Retinal pigment epithelial cell (primary cell): Measurements from ENCODE around the gene UCHL5.

ENCODE experiments used
- DNase-seq: peaks from one replicate; pipeline ENCODE4 v3.0.0-alpha.2; 2010; ENCODE audit warnings: low read depth
- H3K4me3 ChIP-seq: 2 replicates; pipeline ENCODE4 v1.5.1; 2011; ENCODE audit warnings: mild to moderate bottlenecking, low read length, control low read depth, moderate library complexity
- TF ChIP-seq, protein P1 (sequence below): conservative IDR thresholded peaks from 2 replicates; pipeline ENCODE4 v1.5.1; 2011; ENCODE audit warnings: low read depth, low read length, control low read depth, inconsistent platforms

UCHL5 gene

DNA sequence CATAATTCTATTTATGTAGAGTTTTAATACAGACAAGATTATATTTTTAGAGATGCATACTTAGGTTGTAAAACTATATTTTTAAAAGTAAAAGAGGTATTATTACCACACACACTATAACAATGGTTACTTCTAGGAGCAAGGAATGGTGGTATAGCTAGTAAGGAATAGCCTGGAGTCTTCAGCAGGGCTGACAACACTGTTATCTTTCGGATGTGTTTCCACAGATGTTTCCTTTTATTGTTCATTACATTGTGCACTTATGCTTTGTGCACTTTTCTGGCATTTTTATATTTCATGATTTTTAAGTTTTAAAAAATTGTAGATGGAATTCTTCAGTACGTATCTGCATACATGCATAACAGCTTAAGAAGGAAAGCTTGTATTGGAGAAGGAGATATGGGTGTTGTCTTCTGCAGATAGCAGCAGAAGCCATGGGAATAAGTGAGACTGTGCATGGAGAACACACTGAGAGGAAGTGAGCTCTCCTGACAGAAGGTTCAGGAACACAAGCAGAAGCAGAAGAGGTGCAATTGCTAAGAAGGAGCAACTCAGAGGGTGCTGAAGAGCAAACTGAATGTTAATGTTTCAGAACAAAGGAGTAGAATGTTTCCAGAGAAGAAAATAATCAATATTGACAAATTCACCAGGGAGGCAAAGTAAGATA is 91.8 kb downstream of the UCHL5 start:
- TF ChIP-seq, protein P1, sequence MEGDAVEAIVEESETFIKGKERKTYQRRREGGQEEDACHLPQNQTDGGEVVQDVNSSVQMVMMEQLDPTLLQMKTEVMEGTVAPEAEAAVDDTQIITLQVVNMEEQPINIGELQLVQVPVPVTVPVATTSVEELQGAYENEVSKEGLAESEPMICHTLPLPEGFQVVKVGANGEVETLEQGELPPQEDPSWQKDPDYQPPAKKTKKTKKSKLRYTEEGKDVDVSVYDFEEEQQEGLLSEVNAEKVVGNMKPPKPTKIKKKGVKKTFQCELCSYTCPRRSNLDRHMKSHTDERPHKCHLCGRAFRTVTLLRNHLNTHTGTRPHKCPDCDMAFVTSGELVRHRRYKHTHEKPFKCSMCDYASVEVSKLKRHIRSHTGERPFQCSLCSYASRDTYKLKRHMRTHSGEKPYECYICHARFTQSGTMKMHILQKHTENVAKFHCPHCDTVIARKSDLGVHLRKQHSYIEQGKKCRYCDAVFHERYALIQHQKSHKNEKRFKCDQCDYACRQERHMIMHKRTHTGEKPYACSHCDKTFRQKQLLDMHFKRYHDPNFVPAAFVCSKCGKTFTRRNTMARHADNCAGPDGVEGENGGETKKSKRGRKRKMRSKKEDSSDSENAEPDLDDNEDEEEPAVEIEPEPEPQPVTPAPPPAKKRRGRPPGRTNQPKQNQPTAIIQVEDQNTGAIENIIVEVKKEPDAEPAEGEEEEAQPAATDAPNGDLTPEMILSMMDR: no peak
- DNase-seq: no peak
- H3K4me3 ChIP-seq: no peak overlapping the region

DNA sequence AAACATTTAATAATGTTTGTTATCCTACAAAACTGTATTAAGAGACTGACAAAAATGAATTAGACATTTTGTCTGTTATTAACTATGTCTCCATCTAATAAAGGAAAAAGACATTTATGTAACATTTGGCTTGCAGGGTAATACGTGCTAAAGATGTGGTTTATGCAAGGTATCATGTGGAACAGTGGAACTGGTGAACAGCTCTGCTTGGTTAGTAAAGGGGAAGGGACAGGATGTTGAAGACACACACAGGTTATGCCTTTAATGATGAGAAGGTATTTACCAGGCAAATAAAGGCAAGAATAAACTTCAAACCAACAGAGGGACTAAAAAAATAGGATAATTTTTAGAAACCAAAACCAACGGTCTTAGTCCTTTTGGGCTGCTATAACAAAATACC is 93.1 kb downstream of the UCHL5 start:
- H3K4me3 ChIP-seq: no peak overlapping the region
- DNase-seq: no peak
- TF ChIP-seq, protein P1: no peak

DNA sequence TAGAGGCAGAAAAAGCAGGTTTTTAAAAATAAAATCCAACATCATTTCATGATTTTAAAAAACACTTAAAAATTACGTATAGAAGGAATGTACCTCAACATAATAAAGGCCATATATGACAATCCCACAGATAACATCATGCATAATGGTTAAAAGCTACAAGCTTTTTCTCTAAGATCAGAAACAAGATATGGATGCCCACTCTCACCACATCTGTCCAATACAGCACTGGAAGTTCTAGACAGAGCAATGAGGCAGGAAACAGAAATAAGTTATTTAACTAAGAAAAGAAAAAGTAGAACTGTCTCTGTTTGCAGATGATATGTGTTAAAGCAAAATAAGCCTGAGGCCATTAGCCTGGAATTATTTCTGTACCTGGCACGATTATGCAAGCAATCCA is 96.3 kb downstream of the UCHL5 start:
- H3K4me3 ChIP-seq: no peak overlapping the region
- DNase-seq: no peak
- TF ChIP-seq, protein P1: no peak
